Left lobe of liver (tissue), 2 donors: ENCODE measurements around the gene ERP29. TPM values are rescaled to one million over a fixed set of nuclear protein-coding genes. Genes with fewer than 3 reads are reported as not detected.
"Not testable (repeated sequence)": the region's sequence is repeated elsewhere in the genome, so short reads cannot be mapped to it uniquely, and the experiment has no call there.

Source experiments
- ATAC-seq: fragments of 200-7000 bp; cut with Tn5 transposase; one replicate; pipeline ENCODE4 v1.9.1; 2020; ENCODE audit warnings: mild to moderate bottlenecking, moderate library complexity
- DNase-seq: peaks from one replicate; pipeline ENCODE4 v3.0.0-alpha.2; 2020; ENCODE audit warnings: low spot score
- total RNA-seq: library from RNA; stranded (reverse); gene quantifications from one replicate; pipeline ENCODE4 v1.2.1, GENCODE V29; 2021
- donor health status: DM: no; HTN: no; CAD: no; lungs with moderate emphysema.
- donor health status: DM: no; HTN: yes; CAD: no.

ERP29 gene
- total RNA-seq, 1 donor from 2014 or later, result 98.3 TPM

DNA sequence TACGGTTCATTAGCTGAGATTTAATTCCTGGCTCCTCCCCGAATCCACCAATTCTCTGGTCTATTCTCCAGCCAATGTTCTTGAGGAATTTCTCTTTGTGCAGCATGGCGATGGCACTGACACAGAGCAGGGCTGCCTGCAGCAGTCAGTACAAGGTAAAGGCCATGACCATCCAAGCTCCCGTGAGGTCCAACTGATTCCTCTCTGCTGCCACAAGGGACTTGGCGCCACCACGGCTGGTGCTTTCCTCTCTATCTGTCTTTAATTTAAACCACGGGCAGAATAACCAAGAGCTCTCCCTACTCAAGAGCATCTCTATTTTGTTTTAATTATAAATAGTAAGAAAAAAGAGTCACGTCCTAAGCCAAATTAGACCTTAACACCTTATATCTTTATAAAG is 12.4 kb upstream of the ERP29 start:
- ATAC-seq, result no peak

DNA sequence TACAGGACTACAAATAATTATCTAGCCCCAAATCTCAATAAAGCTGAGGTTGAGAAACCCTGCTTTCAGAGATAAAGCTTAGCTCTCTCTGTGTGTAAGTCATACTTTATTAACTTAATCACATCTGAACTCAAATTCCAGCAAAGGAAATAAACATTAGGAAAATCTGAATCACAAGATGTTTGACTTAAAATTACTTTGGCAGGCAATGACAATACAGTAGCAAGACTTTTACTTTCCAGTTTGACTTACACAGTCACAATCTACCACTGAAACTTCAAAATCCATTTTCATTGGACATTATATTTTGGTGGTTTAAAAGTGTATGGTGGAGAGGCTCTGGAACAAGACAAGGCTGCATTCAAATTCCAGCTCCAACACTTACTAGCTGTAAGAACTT is 11.7 kb upstream of the ERP29 start:
- ATAC-seq, result no peak

More for the DNA sequence above, 12.4 kb upstream of the ERP29 start:
- DNase-seq, result no peak

DNA sequence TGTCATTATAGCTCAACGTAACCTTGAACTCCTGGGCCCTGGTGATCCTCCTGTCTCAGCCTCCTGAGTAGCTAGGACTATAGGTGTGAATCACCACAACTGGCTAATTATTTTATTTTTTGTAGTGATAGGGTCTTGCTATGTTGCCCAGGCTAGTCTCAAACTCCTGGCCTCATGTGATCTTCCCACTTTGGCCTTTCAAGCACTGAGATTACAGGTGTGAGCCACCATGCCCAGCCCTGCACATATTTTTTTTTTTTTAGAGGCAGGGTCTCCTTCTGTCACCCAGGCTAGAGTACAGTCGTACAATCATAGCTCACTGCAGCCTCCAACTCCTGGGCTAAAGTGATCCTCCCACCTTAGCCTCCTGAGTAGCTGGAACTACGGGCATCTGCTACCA is 9.2 kb upstream of the ERP29 start:
- ATAC-seq, result no peak

More for the DNA sequence above, 11.7 kb upstream of the ERP29 start:
- no peak for DNase-seq

DNA sequence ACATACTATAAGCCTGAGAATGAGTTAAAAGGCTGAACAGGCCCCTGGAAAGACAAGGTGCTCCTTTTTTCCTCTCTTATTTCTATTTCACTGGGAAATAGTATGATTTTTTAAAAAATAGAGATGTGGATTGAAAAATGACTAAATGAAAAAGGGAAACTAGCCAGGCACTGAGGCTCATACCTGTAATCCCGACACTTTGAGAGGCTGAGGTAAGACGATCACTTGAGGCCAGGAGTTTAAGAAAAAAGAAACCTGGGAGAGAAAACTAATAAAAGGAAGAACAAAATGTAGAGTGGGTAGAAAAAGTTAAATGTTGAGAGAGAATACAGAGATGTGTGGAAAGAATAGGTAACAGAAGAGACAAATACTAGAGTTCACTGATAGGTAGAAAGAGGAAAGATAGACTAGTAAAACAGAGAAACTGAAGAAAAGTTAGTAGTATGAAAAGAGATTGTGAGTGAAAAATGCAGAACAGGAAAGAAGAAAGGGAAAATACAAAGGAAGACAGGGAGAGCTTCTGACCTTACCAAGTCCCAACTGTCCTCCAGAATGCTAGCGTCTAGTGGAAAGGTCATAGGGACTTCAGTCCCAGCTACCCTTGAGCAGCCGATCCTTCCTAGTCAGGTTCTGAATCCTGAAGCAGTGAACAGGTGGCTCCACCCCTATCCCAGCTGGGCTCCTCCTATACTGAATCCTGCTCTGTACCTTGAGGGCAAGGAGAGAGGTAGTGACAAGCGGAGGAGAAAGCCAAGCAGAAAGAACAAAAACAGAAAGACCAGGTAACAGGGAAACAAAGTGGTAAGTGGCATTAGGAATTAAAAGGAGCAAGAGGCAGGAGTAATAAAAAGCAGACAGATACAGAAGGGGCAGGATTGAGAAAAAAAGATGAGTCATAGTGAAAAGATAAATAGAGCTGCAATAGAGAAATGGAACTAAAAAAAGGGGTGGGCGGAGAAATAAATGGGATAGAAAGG is 7.5 kb upstream of the ERP29 start:
- DNase-seq (no peak), ATAC-seq (peak; percentile 82)

More for the DNA sequence above, 9.2 kb upstream of the ERP29 start:
- no peak for DNase-seq

DNA sequence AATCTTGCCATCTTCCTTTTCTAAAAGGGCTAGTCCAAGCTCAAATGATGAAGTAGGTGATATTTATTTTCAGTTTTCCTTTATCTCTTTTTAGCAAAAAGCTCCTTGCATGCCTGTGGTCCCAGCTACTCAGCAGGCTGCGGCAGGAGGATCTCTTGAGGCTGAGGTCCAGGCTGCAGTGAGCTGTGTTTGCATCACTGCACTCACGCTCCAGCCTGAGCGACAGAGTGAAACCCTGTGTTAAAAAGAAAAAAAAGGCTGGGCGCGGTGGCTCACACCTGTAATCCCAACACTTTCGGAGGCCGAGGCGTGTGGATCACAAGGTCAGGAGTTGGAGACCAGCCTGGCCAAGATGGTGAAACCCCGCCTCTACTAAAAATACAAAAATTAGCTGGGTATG is 5.3 kb upstream of the ERP29 start:
- ATAC-seq (no peak), DNase-seq (no peak)

DNA sequence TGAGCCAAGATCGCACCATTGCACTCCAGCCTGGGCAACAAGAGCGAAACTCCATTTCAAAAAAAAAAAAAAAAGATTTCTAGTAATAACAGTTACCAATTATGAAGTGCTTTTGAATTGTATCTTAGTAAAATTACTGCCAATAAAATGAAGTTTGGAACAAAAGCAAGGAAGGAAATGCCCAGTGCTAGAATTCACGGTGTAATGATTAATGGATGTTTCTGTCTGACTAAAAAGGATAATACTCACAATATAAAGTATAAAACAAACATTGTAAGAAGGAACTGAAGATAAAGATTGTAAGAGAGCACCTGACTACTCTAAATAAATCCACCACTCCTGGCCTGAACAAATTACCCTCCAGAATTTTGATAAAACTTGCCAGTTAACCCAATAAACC is 4.3 kb upstream of the ERP29 start:
- ATAC-seq, result no peak
- no peak for DNase-seq

DNA sequence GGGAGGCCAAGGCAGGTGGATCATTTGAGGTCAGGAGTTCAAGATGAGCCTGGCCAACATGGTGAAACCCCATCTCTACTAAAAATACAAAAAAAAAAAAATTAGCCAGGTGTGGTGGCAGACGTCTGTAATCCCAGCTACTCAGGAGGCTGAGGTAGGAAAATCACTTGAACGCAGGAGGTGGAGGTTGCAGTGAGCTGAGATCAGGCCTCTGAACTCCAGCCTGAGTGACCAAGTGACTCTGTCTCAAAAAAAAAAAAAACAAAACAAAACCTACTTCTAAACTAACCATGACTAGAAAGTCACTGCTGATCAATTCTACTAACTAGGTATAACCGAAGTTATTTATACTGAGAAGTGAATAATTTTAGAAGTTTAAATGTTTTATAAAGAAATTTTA is 3.6 kb upstream of the ERP29 start:
- not testable (repeated sequence) for ATAC-seq, DNase-seq

DNA sequence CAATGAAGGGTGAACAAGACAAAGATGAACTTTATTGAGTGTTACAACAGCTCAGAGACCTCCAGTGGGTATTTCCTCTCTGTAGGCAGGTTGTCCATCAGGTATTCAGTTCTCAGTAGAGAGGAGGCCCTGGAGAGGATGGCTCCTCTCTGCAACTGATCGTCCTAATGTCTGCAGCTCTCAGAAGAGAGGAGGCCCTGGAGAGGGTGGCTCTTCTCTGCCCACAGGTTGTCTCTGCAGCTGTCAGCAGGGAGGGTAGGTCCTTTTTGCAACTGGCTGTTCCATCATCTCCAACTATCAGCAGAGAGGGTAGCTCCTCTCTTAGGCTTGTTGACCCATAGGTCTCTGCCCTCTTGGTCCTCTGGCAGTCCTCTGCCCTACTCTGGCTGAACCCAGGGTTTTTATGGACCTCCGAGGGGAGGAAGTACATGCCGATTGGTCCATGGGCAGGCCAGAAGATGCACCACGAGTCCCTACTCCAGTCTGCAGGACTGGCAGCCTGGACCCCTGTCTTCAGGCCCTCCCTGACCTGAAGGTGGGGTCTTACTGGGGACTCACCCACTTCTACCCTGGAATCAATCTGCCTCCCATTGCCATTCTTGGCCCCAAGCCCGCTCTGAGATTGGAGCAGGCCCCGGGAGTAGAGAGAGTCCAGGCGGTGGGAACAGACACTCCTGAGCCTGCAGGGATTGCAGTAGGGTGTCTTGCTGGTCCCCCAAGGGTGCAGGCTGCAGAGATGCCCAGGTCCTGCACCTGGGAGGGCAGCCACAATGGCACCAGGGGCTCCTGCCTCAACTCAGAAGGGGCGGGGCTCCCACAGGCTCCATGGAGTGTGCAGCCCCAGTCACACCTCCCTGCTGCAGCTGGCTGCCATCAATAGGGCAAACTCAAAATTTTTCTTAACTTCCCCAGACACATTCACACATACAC is 2.5 kb upstream of the ERP29 start:
- DNase-seq (no peak), ATAC-seq (no peak)

DNA sequence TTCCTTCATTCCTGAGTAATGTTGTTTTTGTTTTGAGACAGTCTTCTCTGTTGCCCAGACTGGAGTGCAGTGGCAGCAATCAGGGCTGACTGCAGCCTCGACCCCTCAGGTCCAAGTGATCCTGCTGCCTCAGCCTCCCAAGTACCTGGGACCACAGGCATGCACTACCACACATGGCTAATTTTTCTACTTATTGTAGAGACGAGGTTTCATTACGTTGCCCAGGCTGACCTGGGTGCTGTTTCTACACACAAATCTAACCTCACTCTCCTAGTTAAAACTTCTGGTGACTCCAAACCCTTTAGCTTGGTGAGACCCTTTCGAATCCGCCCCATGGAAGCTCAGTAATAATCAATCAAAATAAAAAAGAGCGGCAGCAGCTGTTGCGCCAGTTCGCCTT is 1.5 kb upstream of the ERP29 start:
- no peak for DNase-seq
- no peak for ATAC-seq

DNA sequence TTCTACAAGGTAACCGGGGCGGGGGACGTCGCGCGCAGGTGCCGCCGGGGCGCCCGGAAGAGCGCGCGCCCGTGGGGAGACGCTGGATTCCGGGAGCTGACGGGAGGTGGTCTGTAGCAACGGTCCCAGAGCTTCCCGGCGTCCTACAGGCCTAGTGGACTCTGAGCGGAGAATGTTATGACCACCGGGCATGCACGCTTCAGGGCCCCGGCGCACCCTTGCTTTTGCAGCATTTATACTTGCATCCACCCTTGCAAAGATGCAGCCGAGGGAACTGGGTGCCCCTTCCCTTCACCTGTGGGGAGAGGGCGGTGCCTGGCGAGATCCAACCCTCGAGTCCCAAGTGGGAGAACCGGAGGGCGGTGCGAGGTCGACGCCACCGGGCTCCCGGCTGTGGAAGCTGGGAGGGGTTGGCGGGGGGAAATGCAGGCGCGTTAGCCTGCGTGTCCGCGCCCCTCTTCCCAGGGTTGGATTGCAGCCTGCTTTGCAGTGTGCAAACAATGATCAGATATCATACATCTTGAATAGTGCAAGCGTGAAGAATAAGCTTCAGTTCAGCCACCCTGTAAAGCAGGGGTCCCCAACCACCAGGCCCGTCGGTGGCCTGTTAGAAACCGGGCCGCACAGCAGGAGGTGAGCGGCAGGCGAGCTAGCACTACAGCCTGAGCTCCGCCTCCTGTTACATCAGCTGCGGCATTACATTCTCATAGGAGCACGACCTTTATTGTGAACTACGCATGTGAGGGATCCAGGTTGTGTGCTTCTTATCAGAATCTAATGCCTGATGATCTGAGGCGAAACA is 576 bp downstream of the ERP29 start:
- ATAC-seq (peak; percentile 66), DNase-seq (peak; percentile 80)

DNA sequence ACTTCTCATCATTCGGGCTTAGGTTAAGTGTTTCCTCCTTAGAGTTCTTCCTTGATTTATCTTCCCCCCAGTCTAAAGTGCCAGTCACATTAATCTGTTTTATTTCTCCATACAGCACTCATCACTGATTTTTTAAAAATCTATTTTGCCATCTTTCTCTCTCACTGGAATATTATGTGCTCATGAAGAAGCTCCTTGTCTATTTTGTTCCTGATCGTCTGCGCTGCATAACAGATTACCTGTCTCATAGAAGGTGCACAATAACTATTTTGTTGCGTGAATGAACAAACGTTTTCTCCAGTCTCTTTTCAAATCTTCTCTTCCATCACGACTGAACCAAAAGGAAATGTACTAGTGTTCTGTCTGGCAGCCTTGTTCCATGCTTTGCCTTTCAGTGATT is 2.7 kb downstream of the ERP29 start:
- DNase-seq (no peak), ATAC-seq (no peak)

DNA sequence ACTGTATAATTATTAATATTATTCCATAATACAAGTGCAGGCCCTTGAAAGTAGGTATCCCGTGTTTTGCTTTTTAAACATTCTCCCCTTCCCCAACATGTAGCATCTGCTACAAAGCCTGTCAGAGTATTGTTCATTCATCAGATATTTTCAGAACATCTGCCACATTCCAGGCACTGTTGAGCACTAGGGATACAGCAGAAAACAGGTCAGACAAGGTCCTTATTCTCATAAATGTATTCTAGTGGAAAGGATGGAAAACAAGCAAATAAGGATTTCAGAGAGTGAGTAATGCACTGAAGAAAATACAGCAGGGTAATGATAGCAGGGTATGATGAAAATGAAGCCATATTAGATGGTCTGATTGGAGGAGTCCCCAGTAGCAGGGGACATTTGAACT is 3.8 kb downstream of the ERP29 start:
- ATAC-seq, result no peak
- no peak for DNase-seq

DNA sequence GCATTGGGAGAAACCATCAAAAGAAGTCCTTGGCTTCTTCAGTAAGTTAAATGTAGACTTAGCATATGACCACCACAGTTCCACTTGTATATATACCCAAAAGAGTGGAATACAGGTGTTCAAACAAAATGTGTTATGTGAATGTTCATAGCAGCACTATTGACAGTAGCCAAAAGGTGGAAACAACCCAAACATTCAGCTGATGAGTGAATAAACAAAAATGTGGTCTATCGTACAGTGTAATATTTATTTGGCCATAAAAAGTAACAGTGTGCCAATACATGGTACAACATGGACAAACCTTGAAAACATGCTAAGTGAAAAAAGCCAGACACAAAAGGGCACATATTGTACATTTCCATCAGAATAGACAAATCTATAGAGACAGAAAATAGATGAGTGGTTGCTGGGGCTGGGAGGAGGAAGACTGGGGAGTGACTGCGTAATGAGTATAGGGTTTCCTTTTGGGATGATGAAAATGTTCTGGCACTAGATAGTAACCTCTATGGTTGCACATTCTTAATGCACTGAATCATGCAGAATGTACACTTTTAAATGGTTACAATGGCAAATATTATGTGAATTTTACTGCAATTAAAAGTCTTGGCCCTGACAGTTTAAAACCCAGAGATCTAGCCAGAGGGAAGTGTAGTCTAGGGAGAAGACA is 5.5 kb downstream of the ERP29 start:
- no peak for ATAC-seq
- no peak for DNase-seq

DNA sequence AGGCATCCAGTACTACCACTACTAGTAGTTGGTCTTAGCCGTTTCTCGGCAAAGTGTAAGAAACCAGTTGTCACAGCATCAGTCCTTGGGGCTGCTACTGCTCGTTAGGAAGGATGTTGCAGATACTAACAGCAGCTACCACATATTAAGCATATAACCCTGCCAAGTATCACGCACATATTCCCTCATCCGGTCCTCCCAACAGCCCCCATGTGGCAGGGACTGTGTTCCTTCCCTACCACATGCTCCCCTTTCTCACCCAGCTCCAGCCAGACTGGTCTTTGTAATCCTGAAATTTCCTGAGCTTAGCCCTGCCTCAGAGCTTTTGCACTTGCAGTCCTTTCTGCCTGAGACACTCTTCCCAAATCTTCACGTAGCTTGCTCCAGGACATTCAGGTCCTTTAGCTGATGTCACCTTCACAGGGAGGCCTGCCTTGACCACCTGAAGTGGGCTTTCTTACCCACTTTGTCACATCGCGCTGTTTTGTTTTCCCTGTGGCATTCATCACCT is 7.8 kb downstream of the ERP29 start:
- ATAC-seq (no peak), DNase-seq (no peak)

DNA sequence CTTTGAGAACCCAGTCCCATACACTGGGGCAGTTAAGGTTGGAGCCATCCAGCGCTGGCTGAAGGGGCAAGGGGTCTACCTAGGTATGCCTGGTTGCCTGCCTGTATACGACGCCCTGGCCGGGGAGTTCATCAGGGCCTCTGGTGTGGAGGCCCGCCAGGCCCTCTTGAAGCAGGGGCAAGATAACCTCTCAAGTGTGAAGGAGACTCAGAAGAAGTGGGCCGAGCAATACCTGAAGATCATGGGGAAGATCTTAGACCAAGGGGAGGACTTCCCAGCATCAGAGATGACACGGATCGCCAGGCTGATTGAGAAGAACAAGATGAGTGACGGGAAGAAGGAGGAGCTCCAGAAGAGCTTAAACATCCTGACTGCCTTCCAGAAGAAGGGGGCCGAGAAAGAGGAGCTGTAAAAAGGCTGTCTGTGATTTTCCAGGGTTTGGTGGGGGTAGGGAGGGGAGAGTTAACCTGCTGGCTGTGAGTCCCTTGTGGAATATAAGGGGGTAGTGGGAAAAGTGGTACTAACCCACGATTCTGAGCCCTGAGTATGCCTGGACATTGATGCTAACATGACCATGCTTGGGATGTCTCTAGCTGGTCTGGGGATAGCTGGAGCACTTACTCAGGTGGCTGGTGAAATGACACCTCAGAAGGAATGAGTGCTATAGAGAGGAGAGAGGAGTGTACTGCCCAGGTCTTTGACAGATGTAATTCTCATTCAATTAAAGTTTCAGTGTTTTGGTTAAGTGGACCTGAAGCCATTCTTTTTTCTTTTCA is 9.2 kb downstream of the ERP29 start:
- ATAC-seq (peak; percentile 6), DNase-seq (no peak)

DNA sequence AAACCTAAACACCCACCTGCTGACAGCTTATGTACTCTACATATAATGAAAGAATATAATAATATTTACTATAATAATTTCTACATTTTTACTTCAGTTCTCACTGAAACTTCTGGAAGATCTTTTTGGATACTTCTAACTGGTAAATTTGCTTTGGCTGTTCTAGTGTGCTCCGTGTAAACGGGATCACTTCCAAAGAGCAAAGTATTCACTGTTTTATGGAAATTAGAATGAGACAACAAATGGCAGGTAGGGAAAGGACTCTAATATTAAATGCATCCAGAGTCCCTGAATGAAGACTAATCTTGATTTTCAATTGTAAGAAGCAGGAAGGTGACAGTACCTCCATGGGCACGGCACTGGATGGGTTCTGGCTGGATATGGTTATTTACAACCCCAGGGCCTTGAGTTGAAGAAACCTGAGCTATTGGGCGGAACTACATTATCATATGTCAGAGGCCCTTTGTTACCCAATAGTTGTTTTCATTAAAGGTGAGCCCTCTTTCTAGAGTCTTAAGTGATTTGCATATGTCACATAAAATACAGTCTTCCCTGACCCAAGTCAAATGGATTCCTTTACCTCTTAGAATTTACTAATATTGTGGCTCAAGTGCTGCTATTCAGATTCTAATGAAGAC is 10.7 kb downstream of the ERP29 start:
- peak; percentile 86 for ATAC-seq
- no peak for DNase-seq

DNA sequence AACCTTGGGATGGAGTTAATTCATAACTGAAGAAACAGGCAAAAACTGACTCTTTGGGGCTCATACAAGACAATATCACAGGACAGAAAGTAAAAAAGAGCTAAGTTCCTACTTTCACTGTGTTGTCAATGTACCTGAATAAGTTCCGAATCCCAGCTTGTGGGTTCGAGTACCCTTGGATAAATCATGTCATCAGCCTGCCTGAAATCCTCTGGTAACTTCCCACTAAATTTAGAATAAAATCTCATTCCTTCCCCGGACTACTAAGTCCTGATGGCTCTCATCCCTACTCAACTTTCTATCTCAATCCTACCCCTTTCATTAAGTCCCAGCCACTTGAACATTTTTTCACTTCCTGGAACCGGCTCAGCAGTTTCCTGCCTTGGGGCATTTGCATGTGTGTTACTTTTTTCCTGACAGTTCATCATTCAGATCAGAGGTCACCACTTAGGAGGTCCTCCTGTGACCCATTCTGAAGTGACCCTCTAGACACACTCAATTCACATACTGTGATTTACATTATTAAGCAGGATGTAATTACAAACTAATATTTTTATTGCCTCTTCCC is 12.7 kb downstream of the ERP29 start:
- ATAC-seq (no peak), DNase-seq (no peak)

DNA sequence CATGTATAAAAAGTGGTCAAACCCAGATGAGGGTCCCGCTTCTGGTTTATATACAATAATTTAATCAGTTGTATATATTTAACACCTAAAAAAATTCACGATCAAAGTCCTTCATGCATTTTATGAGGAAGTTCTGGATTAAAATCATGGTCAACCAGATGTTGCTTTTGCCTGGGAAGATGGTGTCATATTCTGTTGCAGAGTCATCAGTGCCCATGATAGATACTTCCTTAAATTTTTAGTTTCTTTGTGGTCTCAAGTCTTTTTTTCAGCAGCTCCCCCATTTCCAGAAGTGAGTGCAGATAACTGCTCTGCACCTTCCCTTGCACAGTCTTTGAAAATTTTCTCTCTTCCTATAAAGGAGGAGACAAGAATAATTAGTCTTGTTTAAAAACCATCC is 16.1 kb downstream of the ERP29 start:
- ATAC-seq (no peak), DNase-seq (no peak)
